ENCODE results near the gene DEDD2. TPM values are rescaled to one million over a fixed set of nuclear protein-coding genes. Genes with fewer than 3 reads are reported as not detected.
A peak's percentile ranks its signal among the peaks of the same experiment; 100 is the strongest.

DEDD2 gene
- polyA plus RNA-seq, 1 of the 3 experiments (the other 2 are of a cell fraction) = 30.2 TPM

- H3K9ac ChIP-seq = no peak overlapping the region
- 100% methylated on average over 1 of the region's 1 CpG for WGBS (ENCODE audit: low lambda C conversion rate)
- no peaks in the 10 kb centered on the region for H3K9me2 ChIP-seq
- H3K9me3 ChIP-seq = no peaks in the 10 kb centered on the region
- no peaks in the 10 kb centered on the region for H4K20me1 ChIP-seq (ENCODE audit: insufficient read depth)
- no peak overlapping the region for H3K27ac ChIP-seq (ENCODE audit: low read depth in 2 of 2, low read length in 1 of 2)
- H3F3A ChIP-seq (replicated peaks; ENCODE audit: insufficient read depth) = peaks cover 5% of the 10 kb centered on the region
- ChIA-PET POLR2A (no interaction called here), CTCF (no interaction called here)
- H3K4me2 ChIP-seq = no peak overlapping the region
- TF ChIP-seq USF2 (IDR thresholded peaks at IDR 0.05; ENCODE audit: borderline replicate concordance, low read depth, low read length) (no peak), GATA2 (CRISPR knock-in tag; IDR thresholded peaks at IDR 0.05) (no peak)
- peaks cover 70% of the 10 kb centered on the region for H3K79me2 ChIP-seq (ENCODE audit: insufficient read depth)
- H2AFZ ChIP-seq (ENCODE audit: low read depth) = no peak overlapping the region
- H3K27me3 ChIP-seq (ENCODE audit: insufficient read depth) = no peaks in the 10 kb centered on the region
- no peak for DNase-seq
- peaks cover 1 to 12% of the 10 kb centered on the region in 2 experiments; a peak in 2 of 4 replicates for H3K4me1 ChIP-seq (ENCODE audit: control insufficient read depth in 1 of 2, insufficient read depth in 2 of 2, low read depth in 1 of 2, low read length in 1 of 2)
- H3K36me3 ChIP-seq (replicated peaks in 1 of 2; ENCODE audit: control insufficient read depth in 1 of 2, insufficient read depth in 2 of 2, low read length in 1 of 2) = peaks cover 30 to 31% of the 10 kb centered on the region in 2 experiments
- H3K4me3 ChIP-seq (ENCODE audit: low read depth in 2 of 2, low read length in 1 of 2) = no peak overlapping the region
Observed at GRCh38 chr19:42212886-42213285, 4.6 kb downstream of the DEDD2 start.

DNA sequence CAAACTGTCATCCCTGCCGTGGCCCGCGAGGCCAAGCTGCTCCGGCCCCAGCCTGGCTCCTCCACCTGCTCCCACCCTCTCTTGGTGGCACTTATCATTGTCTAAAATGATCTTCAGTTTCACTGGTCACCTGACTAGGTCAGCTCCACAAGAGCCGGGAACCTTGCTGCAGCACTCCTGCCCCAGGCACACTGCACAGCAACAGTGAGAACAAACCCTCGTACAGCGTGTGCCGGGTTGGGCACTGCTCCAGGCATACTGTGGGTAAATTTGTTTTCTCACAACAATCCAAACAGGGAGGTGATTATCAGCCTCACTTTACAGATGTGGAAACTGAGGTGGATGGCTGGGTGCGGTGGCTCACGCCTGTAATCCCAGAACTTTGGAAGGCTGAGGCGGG, 8.9 kb downstream of the DEDD2 start:
- Histone ChIP-seq H3K9me2 (no peaks in the 10 kb centered on the region), H3K36me3 (replicated peaks in 1 of 2; ENCODE audit: control insufficient read depth in 1 of 2, insufficient read depth in 2 of 2, low read length in 1 of 2) (peaks cover 24 to 36% of the 10 kb centered on the region in 2 experiments), H3K4me3 (ENCODE audit: low read depth in 2 of 2, low read length in 1 of 2) (no peak overlapping the region), H3K4me1 (ENCODE audit: control insufficient read depth in 1 of 2, insufficient read depth in 2 of 2, low read depth in 1 of 2, low read length in 1 of 2) (peaks cover 0 to 17% of the 10 kb centered on the region in 2 experiments; a peak in 2 of 4 replicates), H3K9ac (no peak overlapping the region), H3K27me3 (ENCODE audit: insufficient read depth) (no peaks in the 10 kb centered on the region), H3K79me2 (ENCODE audit: insufficient read depth) (peaks cover 49% of the 10 kb centered on the region), H3K4me2 (peak overlapping the region; percentile 57; the same call in 1 of the 2 replicates), H2AFZ (ENCODE audit: low read depth) (no peak overlapping the region), H3F3A (replicated peaks; ENCODE audit: insufficient read depth) (peaks cover 5% of the 10 kb centered on the region), H3K27ac (ENCODE audit: low read depth in 2 of 2, low read length in 1 of 2) (peak overlapping the region in 1 of 2 experiments; percentile 70; a peak in 2 of 4 replicates), H3K9me3 (no peaks in the 10 kb centered on the region), H4K20me1 (ENCODE audit: insufficient read depth) (no peaks in the 10 kb centered on the region)
- ChIA-PET CTCF (interaction anchor here (1.7 kb wide), 2 partner anchors 24 to 76 kb away, joined by 4 to 5 read pairs; no protein-coding TSS in a partner anchor), POLR2A (no interaction called here)
- no peak for TF ChIP-seq TAF1 (IDR thresholded peaks at IDR 0.05; ENCODE audit: borderline replicate concordance, low read depth, low read length)
- TF ChIP-seq YY1 (IDR thresholded peaks at IDR 0.05; ENCODE audit: low read depth) = no peak
- TF ChIP-seq FOSL2 (IDR thresholded peaks at IDR 0.05; ENCODE audit: borderline replicate concordance, low read depth) = no peak
- TF ChIP-seq EP300 (IDR thresholded peaks at IDR 0.05; ENCODE audit: borderline replicate concordance in 1 of 2, low read depth in 1 of 2, low read length in 1 of 2) = no peak
- TF ChIP-seq GATA2 (CRISPR knock-in tag; IDR thresholded peaks at IDR 0.05) = no peak
- TF ChIP-seq SIN3A (IDR thresholded peaks at IDR 0.05; ENCODE audit: borderline replicate concordance, low read depth, low read length) = no peak
- TF ChIP-seq, protein P1, sequence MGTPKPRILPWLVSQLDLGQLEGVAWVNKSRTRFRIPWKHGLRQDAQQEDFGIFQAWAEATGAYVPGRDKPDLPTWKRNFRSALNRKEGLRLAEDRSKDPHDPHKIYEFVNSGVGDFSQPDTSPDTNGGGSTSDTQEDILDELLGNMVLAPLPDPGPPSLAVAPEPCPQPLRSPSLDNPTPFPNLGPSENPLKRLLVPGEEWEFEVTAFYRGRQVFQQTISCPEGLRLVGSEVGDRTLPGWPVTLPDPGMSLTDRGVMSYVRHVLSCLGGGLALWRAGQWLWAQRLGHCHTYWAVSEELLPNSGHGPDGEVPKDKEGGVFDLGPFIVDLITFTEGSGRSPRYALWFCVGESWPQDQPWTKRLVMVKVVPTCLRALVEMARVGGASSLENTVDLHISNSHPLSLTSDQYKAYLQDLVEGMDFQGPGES (IDR thresholded peaks at IDR 0.05; ENCODE audit: low read depth, low read length) = no peak
- no peak for TF ChIP-seq JUND (IDR thresholded peaks at IDR 0.05)
- no peak for TF ChIP-seq MXI1 (IDR thresholded peaks at IDR 0.05; ENCODE audit: low read depth, low read length)
- no peak for TF ChIP-seq RFX5 (IDR thresholded peaks at IDR 0.05; ENCODE audit: low read length)
- TF ChIP-seq GABPA (IDR thresholded peaks at IDR 0.05; ENCODE audit: low read depth) = no peak
- no peak for TF ChIP-seq TEAD4 (IDR thresholded peaks at IDR 0.05; ENCODE audit: borderline replicate concordance, insufficient read depth)
- no peak for TF ChIP-seq EZH2phosphoT487 (IDR thresholded peaks at IDR 0.05; ENCODE audit: borderline replicate concordance, low read depth)
- no peak for TF ChIP-seq RAD21 (IDR thresholded peaks at IDR 0.05; ENCODE audit: low read length)
- TF ChIP-seq, protein P2, sequence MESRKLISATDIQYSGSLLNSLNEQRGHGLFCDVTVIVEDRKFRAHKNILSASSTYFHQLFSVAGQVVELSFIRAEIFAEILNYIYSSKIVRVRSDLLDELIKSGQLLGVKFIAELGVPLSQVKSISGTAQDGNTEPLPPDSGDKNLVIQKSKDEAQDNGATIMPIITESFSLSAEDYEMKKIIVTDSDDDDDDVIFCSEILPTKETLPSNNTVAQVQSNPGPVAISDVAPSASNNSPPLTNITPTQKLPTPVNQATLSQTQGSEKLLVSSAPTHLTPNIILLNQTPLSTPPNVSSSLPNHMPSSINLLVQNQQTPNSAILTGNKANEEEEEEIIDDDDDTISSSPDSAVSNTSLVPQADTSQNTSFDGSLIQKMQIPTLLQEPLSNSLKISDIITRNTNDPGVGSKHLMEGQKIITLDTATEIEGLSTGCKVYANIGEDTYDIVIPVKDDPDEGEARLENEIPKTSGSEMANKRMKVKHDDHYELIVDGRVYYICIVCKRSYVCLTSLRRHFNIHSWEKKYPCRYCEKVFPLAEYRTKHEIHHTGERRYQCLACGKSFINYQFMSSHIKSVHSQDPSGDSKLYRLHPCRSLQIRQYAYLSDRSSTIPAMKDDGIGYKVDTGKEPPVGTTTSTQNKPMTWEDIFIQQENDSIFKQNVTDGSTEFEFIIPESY (IDR thresholded peaks at IDR 0.05; ENCODE audit: borderline replicate concordance, low read depth) = no peak
- TF ChIP-seq RXRA (IDR thresholded peaks at IDR 0.05; ENCODE audit: borderline replicate concordance, low read depth) = no peak
- TF ChIP-seq CTCF (IDR thresholded peaks at IDR 0.05) = no peak
- DNase-seq = no peak
- WGBS (ENCODE audit: low lambda C conversion rate) = 93% methylated on average over 11 of the region's 11 CpGs
